Gastroesophageal sphincter (tissue), 4 donors: ENCODE results near the gene SV2B. TPM values are rescaled to one million over a fixed set of nuclear protein-coding genes. Genes with fewer than 3 reads are reported as not detected.

Source experiments
- ATAC-seq: fragments of 150-250 bp; one replicate; pipeline ENCODE4 v1.9.1; 2016; ENCODE audit warnings: mild to moderate bottlenecking, moderate library complexity
- H3K27ac ChIP-seq, 4 donors: fragments of 200-600 bp; sonication (generic) in 3 of 4; 1 replicate in 3 of 4; 2 replicates in 1 of 4; pipeline ENCODE4 v1.5.1; 2016 to 2019
- H3K27me3 ChIP-seq: fragments of 200-600 bp; sonication (generic); one replicate; pipeline ENCODE4 v1.5.1; 2019
- H3K36me3 ChIP-seq, 2 donors: fragments of 200-600 bp; sonication (generic); one replicate each; pipeline ENCODE4 v1.5.1; 2019; ENCODE audit warnings: control low read depth in 1 of 2
- H3K4me1 ChIP-seq, 3 donors: fragments of 200-600 bp; sonication (generic); 1 replicate in 2 of 3; 2 replicates in 1 of 3; pipeline ENCODE4 v1.5.1; 2016 to 2019; ENCODE audit warnings: control low read depth in 2 of 3
- H3K4me3 ChIP-seq, 2 donors: fragments of 200-600 bp; sonication (generic); one replicate each; pipeline ENCODE4 v1.5.1; 2019; ENCODE audit warnings: mild to moderate bottlenecking in 1 of 2, moderate library complexity in 1 of 2
- H3K9me3 ChIP-seq, 3 donors: fragments of 200-600 bp; sonication (generic); one replicate each; pipeline ENCODE4 v1.5.1; 2017 to 2019; ENCODE audit warnings: control low read depth in 2 of 3
- EP300 ChIP-seq: sonication (generic); formaldehyde crosslinking; IDR thresholded peaks from one replicate; pipeline ENCODE4 v1.6.1; 2017; ENCODE audit warnings: antibody characterized with exemption, mild to moderate bottlenecking
- POLR2A ChIP-seq, 2 donors: fragments of 450-650 bp; IDR thresholded peaks; one replicate each; pipeline ENCODE4 v1.6.1; 2017; ENCODE audit warnings: antibody characterized with exemption in 2 of 2, mild to moderate bottlenecking in 2 of 2, moderate library complexity in 1 of 2
- POLR2AphosphoS5 ChIP-seq: sonication (generic); formaldehyde crosslinking; IDR thresholded peaks from one replicate; pipeline ENCODE4 v1.6.1; 2017; ENCODE audit warnings: antibody characterized with exemption
- WGBS, 2 donors: methylation state at CpG; one replicate each; pipeline ENCODE4 v1.1.5; 2018; ENCODE audit warnings: low coverage in 1 of 2; 5-methylcytosine and 5-hydroxymethylcytosine counted together
- total RNA-seq, 4 donors: library from RNA; depleted of rRNA; stranded (reverse); fragments of >200 nt; gene quantifications; one replicate each; pipeline ENCODE4 v1.1.0, GENCODE V29; 2016
- TF ChIP-seq, protein P1 (sequence below), 4 experiments: fragments of 200-600 bp in 2 of 4; fragments of 450-650 bp in 2 of 4; sonication (generic) in 1 of 4; IDR thresholded peaks; one replicate each; pipeline ENCODE4 v1.5.1; 2017 to 2019; ENCODE audit warnings: antibody characterized with exemption in 4 of 4, mild to moderate bottlenecking in 2 of 4, moderate library complexity in 2 of 4

The SV2B gene, protein sequence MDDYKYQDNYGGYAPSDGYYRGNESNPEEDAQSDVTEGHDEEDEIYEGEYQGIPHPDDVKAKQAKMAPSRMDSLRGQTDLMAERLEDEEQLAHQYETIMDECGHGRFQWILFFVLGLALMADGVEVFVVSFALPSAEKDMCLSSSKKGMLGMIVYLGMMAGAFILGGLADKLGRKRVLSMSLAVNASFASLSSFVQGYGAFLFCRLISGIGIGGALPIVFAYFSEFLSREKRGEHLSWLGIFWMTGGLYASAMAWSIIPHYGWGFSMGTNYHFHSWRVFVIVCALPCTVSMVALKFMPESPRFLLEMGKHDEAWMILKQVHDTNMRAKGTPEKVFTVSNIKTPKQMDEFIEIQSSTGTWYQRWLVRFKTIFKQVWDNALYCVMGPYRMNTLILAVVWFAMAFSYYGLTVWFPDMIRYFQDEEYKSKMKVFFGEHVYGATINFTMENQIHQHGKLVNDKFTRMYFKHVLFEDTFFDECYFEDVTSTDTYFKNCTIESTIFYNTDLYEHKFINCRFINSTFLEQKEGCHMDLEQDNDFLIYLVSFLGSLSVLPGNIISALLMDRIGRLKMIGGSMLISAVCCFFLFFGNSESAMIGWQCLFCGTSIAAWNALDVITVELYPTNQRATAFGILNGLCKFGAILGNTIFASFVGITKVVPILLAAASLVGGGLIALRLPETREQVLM
- 1 to 10 TPM in 3 of 4 donors, under 1 TPM in 1; 0.16 to 4.1 (median 1.1) TPM for total RNA-seq

GRCh38 chr15:91099995-91100813 lies at the start of gene SV2B:
SV2B (plus strand) TSS chr15:91100257; CDS start chr15:91226264, 126,007 bp downstream.
- no peak for TF ChIP-seq POLR2AphosphoS5
- TF ChIP-seq POLR2A (IDR thresholded peaks at IDR 0.05): no peak
- no peak for TF ChIP-seq EP300
- TF ChIP-seq, protein P1, sequence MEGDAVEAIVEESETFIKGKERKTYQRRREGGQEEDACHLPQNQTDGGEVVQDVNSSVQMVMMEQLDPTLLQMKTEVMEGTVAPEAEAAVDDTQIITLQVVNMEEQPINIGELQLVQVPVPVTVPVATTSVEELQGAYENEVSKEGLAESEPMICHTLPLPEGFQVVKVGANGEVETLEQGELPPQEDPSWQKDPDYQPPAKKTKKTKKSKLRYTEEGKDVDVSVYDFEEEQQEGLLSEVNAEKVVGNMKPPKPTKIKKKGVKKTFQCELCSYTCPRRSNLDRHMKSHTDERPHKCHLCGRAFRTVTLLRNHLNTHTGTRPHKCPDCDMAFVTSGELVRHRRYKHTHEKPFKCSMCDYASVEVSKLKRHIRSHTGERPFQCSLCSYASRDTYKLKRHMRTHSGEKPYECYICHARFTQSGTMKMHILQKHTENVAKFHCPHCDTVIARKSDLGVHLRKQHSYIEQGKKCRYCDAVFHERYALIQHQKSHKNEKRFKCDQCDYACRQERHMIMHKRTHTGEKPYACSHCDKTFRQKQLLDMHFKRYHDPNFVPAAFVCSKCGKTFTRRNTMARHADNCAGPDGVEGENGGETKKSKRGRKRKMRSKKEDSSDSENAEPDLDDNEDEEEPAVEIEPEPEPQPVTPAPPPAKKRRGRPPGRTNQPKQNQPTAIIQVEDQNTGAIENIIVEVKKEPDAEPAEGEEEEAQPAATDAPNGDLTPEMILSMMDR (IDR thresholded peaks at IDR 0.05): no peak
- Histone ChIP-seq H3K4me1 (peaks cover 0 to 25% (median 7%) of the 10 kb centered on the region in 3 donors), H3K27ac (peak within 1 kb of the TSS in 2 of 4 donors; percentile 27), H3K36me3 (no peaks in the 10 kb centered on the region), H3K9me3 (peaks cover 0 to 7% (median 0%) of the 10 kb centered on the region in 3 donors), H3K4me3 (peak within 1 kb of the TSS; percentile 22 to 56), H3K27me3 (peaks cover 96% of the 10 kb centered on the region)
- peak; percentile 31 for ATAC-seq
- 2% methylated on average over 10 of the region's 64 CpGs; no CpG with 5 or more reads in 1 of the 2 donors for WGBS, 2 donors

DNA sequence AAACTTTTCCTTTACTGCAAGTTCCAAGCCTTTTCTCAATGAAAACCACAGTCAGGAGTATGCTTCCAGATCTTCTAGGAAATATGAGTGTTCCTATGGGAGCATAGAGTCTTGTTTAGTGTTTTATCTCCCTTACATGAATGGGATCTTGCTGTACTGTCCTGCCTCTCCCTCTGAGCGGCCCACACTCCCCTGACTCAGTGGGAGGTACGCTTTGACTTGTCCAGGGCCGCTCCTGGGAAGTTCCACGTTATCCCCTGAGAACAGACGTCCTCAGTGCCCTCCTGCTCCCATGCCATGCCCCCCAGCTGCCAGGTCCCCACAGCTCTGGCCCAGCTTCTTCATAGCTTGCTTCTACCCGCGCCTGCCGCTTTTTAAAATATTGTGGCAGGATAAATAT lies 48.8 kb upstream of the SV2B start:
- Histone ChIP-seq H3K4me3 (no peak overlapping the region), H3K36me3 (no peaks in the 10 kb centered on the region), H3K27ac (no peak overlapping the region), H3K27me3 (peaks cover 34% of the 10 kb centered on the region), H3K9me3 (no peaks in the 10 kb centered on the region), H3K4me1 (peaks cover 0 to 13% (median 0%) of the 10 kb centered on the region in 3 donors)
- 75 to 88% methylated on average over 7 to 8 of the region's 8 CpGs for WGBS, 2 donors
- ATAC-seq: no peak
- TF ChIP-seq POLR2AphosphoS5: no peak
- TF ChIP-seq, protein P1 (IDR thresholded peaks at IDR 0.05): no peak
- no peak for TF ChIP-seq EP300
- no peak for TF ChIP-seq POLR2A (IDR thresholded peaks at IDR 0.05)

DNA sequence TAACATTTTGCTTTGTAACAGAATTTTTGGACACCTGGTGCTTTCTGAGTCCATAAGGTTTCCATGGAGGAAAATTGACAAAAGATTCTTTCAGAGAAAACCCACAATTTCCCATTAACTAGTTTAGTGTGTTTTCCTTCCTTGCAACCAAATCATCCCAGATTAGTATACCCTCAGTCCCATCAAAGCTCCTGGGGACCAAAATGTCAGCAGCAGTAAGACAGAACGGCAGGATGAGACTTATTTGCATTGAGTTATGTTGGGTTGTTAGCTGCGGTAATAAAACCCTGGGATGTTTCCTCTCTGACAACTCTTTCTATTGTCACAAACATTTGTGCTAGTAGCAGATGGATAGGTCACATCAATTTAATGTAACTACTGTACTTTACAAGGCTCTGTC lies 45.2 kb upstream of the SV2B start:
- peaks cover 68% of the 10 kb centered on the region for H3K27me3 ChIP-seq
- H3K4me1 ChIP-seq: peaks cover 0 to 9% (median 0%) of the 10 kb centered on the region in 3 donors
- no peak overlapping the region for H3K4me3 ChIP-seq
- no peak for ATAC-seq
- no peaks in the 10 kb centered on the region for H3K36me3 ChIP-seq
- TF ChIP-seq, protein P1 (IDR thresholded peaks at IDR 0.05): no peak
- WGBS, 2 donors: 9 to 11% methylated on average over 2 of the region's 2 CpGs
- H3K27ac ChIP-seq: no peak overlapping the region
- no peaks in the 10 kb centered on the region for H3K9me3 ChIP-seq

DNA sequence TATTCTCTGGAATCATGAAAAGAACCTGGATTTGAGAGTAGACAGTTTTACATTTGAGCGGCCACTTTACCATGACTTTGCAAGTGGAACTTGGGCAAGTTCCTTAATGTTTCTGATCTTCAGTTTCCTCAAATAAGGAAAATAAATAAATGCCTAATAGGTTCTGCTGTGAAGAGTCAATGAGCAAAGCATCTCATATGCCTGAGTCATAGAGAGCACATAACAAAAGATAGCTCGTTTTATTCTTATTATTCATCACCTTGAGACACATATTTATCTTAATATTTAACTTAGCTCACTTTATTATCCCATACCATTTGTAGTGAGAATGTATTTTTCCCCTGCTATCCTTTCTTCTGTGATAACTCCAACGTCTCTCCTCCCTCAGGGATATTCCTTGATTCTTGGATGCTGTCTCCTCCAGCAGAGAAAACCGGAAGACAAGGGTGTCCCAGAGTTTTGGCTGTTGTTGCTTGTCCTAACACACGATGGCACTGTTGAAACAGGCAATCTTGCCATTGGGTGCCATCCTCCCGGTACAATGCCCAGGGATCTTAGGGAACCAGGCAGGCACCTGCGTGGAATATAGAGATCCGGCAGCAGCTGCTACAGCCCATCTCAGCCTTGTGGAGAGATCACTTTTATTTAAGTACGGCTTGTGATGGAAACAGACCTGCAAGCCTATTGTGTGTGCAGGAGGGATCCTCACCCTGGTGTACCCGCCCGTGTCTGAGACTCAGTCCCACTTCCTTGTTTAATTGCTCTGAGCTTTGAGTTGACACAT lies 44.3 kb upstream of the SV2B start:
- no peaks in the 10 kb centered on the region for H3K36me3 ChIP-seq
- H3K9me3 ChIP-seq: no peaks in the 10 kb centered on the region
- peaks cover 0 to 4% (median 0%) of the 10 kb centered on the region in 3 donors for H3K4me1 ChIP-seq
- ATAC-seq: peak; percentile 50
- TF ChIP-seq, protein P1 (IDR thresholded peaks at IDR 0.05): peak; percentile 57 to 82 (median 70)
- TF ChIP-seq POLR2AphosphoS5 (no peak), POLR2A (IDR thresholded peaks at IDR 0.05) (no peak), EP300 (no peak)
- H3K4me3 ChIP-seq: no peak overlapping the region
- H3K27me3 ChIP-seq: peaks cover 75% of the 10 kb centered on the region
- WGBS, 2 donors: 19 to 30% methylated on average over 3 to 9 of the region's 11 CpGs
- no peak overlapping the region for H3K27ac ChIP-seq
